Right hindlimb (tissue), 1 donor: ENCODE results near the gene MTA2.

ENCODE experiments used
- DNase-seq: peaks from one replicate; pipeline ENCODE4 v3.0.0-alpha.2; 2018

The MTA2 gene

GRCh38 chr11:62545437-62546243 lies 56.0 kb downstream of the MTA2 start:
- DNase-seq = peak; percentile 98

DNA sequence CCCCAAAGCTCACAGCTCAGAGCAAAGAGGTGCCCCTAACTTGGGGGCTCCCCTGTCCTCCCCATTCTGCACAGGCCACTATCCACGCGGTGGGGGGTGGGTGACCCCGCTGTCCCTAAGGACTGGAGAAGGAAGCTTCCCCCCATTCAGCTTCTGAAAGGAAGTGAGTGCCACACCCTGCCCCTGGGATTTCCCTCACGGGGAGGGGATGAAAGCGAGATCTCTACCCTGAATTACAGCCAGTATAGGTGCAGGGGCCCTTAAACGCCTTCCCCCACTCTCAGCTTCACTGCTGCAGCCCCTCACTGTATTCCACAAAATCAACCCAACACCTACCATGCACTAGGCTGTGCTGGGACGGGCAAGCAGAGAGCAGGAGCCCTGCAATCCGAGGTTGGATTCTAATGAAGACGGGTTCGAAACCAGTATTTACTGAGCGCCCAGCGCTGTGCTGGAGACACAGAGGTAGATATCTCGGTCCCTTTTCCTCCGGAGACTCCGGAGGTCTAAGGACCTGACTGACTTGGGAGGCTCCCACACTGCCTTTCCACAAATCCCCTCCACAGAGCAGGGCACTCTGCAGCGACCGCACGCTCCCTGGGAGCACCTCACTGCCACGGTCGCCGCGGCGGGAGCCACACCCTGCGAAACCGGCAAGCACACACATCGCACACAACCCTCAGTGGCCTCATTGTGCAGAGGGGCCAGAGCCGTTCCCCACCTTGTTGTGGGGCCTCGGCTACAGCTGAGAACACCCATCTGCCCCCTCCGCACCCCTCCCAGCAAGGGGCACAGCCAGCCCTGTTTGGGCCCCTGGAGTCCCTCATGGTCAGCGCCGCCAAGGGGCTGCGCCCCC lies 56.9 kb downstream of the MTA2 start:
- no peak for DNase-seq

- DNase-seq = peak; percentile 35
Observed at GRCh38 chr11:62543680-62544444, 57.8 kb downstream of the MTA2 start.
